ENCODE measurements around the gene NDEL1. TPM values are rescaled to one million over a fixed set of nuclear protein-coding genes. Genes with fewer than 3 reads are reported as not detected.

Gene NDEL1, protein sequence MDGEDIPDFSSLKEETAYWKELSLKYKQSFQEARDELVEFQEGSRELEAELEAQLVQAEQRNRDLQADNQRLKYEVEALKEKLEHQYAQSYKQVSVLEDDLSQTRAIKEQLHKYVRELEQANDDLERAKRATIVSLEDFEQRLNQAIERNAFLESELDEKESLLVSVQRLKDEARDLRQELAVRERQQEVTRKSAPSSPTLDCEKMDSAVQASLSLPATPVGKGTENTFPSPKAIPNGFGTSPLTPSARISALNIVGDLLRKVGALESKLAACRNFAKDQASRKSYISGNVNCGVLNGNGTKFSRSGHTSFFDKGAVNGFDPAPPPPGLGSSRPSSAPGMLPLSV
- total RNA-seq (100 to 1,000 TPM in 1 of 2 donors, 10 to 100 TPM in 1; 58.5 to 101 TPM), polyA plus RNA-seq (10 to 100 TPM; 25.2 to 52.4 TPM)
- long read RNA-seq, donor 1, transcript NDEL1-201 (9 exons, 2,372 nt) = minor isoform, 7 of 373 reads
- long read RNA-seq, donor 1, transcript NDEL1-204 (1 exons, 3,927 nt) = major isoform, 22 of 373 reads
- long read RNA-seq, donor 1, partial matches to known transcripts = 343 of 373 reads
- long read RNA-seq, donor 1, other reads (novel, unspliced or antisense) = 0 of 373 reads
- long read RNA-seq, donor 2, transcript NDEL1-204 (1 exons, 3,927 nt) = major isoform, 9 of 11 reads
- long read RNA-seq, donor 2, partial matches to known transcripts = 0 of 11 reads
- long read RNA-seq, donor 2, other reads (novel, unspliced or antisense) = 0 of 11 reads
- long read RNA-seq, donor 3, transcript NDEL1-209 (3 exons, 552 nt) = minor isoform, 5 of 81 reads
- long read RNA-seq, donor 3, transcript NDEL1-204 (1 exons, 3,927 nt) = major isoform, 15 of 81 reads
- long read RNA-seq, donor 3, partial matches to known transcripts = 54 of 81 reads
- long read RNA-seq, donor 3, other reads (novel, unspliced or antisense) = 5 of 81 reads
- long read RNA-seq, donor 4, transcript NDEL1-204 (1 exons, 3,927 nt) = major isoform, 7 of 62 reads
- long read RNA-seq, donor 4, partial matches to known transcripts = 54 of 62 reads
- long read RNA-seq, donor 4, other reads (novel, unspliced or antisense) = 0 of 62 reads
- long read RNA-seq, donor 5, transcript NDEL1-201 (9 exons, 2,372 nt) = minor isoform, 6 of 191 reads
- long read RNA-seq, donor 5, transcript NDEL1-204 (1 exons, 3,927 nt) = major isoform, 29 of 191 reads
- long read RNA-seq, donor 5, partial matches to known transcripts = 152 of 191 reads
- long read RNA-seq, donor 5, other reads (novel, unspliced or antisense) = 0 of 191 reads

DNA sequence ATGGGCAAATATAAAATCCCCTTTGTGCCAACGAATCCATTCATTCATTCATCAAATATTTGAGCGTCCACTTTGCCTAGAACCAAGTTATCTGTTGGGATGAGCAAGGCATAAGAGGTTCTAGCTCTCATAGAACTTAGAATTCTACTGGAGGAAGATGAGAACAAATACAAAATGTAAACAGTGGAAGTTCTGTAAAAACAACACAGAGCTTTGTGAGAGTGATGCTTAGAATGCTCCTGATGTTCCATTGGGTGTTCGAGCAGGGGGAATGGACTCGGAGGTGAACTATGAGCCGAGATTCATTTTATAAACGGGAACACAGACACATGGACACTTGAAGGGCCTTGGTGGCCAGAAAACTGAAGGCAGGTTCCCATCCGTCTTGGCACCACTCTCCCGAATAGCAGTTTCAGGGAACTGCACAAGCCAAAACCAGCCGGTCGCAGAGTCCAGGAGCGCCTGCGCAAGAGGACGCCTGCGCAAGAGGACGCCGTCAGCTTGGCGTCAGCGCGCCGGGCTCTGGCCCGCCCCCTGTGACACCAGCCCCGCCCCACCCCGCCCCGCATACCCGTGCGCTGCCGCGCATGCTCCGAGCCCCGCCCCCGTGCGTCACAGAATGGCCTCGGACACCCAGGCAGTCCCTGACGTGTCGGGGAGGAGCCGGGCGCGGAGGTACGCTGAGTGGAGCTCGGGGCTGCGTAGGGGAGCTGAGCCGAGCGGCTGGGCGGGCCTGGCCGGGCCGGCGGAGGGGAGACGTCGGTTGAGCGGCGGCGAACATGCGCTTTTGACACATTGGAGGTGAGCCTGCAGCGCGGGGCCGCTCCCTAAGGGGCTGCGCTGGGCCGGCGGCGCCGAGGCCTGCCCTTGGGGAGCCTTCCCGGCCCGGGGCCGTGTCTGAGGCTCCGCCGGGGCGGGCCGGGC is at the start of gene NDEL1:
NDEL1 (plus strand) TSS at position 640 of the 924 bp plus-strand sequence. CDS start 8,388 bp downstream, outside the sequence.
- Histone ChIP-seq H3K36me3 (ENCODE audit: control insufficient read depth in 4 of 4, insufficient read depth in 4 of 4, low read length in 4 of 4) (peaks cover 0 to 4% (median 2%) of the 10 kb centered on the region in 4 donors), H3K9ac (ENCODE audit: insufficient read depth in 1 of 2, low read length in 2 of 2) (peak within 1 kb of the TSS; percentile 87 to 98), H3K27ac (ENCODE audit: low read depth in 1 of 2, low read length in 1 of 2) (peak within 1 kb of the TSS; percentile 99 to 100), H3K9me3 (ENCODE audit: control insufficient read depth in 4 of 4, insufficient read depth in 3 of 4, low read length in 3 of 4) (no peaks in the 10 kb centered on the region), H3K4me1 (ENCODE audit: control insufficient read depth in 5 of 5, insufficient read depth in 5 of 5, low read length in 5 of 5) (peaks cover 0 to 15% (median 4%) of the 10 kb centered on the region in 5 donors), H3K27me3 (ENCODE audit: control insufficient read depth in 3 of 3, insufficient read depth in 3 of 3, low read length in 2 of 3) (no peaks in the 10 kb centered on the region), H3K4me3 (peak within 1 kb of the TSS; percentile 85)
- TF ChIP-seq, protein P1, sequence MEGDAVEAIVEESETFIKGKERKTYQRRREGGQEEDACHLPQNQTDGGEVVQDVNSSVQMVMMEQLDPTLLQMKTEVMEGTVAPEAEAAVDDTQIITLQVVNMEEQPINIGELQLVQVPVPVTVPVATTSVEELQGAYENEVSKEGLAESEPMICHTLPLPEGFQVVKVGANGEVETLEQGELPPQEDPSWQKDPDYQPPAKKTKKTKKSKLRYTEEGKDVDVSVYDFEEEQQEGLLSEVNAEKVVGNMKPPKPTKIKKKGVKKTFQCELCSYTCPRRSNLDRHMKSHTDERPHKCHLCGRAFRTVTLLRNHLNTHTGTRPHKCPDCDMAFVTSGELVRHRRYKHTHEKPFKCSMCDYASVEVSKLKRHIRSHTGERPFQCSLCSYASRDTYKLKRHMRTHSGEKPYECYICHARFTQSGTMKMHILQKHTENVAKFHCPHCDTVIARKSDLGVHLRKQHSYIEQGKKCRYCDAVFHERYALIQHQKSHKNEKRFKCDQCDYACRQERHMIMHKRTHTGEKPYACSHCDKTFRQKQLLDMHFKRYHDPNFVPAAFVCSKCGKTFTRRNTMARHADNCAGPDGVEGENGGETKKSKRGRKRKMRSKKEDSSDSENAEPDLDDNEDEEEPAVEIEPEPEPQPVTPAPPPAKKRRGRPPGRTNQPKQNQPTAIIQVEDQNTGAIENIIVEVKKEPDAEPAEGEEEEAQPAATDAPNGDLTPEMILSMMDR (IDR thresholded peaks at IDR 0.05; ENCODE audit: control extremely low read depth, extremely low read depth) = no peak
- peak; percentile 98 to 99 (median 99) for DNase-seq
- WGBS, 2 donors = 2 to 3% methylated on average over 57 to 68 of the region's 68 CpGs
- ATAC-seq (ENCODE audit: insufficient read depth, low FRiP score) = peak; percentile 95

DNA sequence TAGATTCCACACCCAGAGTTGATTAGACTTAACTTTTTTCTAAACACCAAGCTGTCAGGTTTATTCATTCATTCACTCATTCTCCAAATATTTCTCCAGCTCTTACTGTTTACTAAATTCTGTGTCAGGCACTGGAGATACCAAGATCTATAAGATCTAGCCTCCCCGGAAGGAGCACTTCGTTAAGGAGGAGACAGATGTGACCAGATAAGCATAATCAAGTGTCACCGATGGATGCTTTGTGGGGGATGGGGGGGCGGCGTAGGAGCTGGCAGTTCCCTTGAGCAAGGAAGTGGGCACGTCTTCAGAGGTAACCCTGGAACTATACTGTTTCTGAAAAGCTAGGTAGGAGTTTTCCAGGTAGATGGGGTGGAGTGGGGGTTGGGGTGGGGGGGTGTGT is 48.8 kb upstream of the NDEL1 start:
- TF ChIP-seq, protein P1 (IDR thresholded peaks at IDR 0.05; ENCODE audit: control extremely low read depth, extremely low read depth) = no peak
- Histone ChIP-seq H3K27me3 (ENCODE audit: control insufficient read depth in 3 of 3, insufficient read depth in 3 of 3, low read length in 2 of 3) (no peaks in the 10 kb centered on the region), H3K9me3 (ENCODE audit: control insufficient read depth in 4 of 4, insufficient read depth in 3 of 4, low read length in 3 of 4) (no peaks in the 10 kb centered on the region), H3K4me3 (no peak overlapping the region), H3K27ac (ENCODE audit: low read depth in 1 of 2, low read length in 1 of 2) (no peak overlapping the region), H3K4me1 (ENCODE audit: control insufficient read depth in 5 of 5, insufficient read depth in 5 of 5, low read length in 5 of 5) (peaks cover 0 to 9% (median 3%) of the 10 kb centered on the region in 5 donors), H3K36me3 (ENCODE audit: control insufficient read depth in 4 of 4, insufficient read depth in 4 of 4, low read length in 4 of 4) (peaks cover 0 to 2% (median 0%) of the 10 kb centered on the region in 4 donors), H3K9ac (ENCODE audit: insufficient read depth in 1 of 2, low read length in 2 of 2) (no peak overlapping the region)
- 65 to 74% methylated on average over 6 of the region's 6 CpGs for WGBS, 2 donors
- DNase-seq (no peak), ATAC-seq (ENCODE audit: insufficient read depth, low FRiP score) (no peak)
